K562 (cell line): ENCODE measurements around the gene TAS1R3. TPM values are rescaled to one million over a fixed set of nuclear protein-coding genes. Genes with fewer than 3 reads are reported as not detected.

Source experiments
- ATAC-seq: fragments of 200-7000 bp; cut with Tn5 transposase; 3 replicates; pipeline ENCODE4 v1.9.1; 2020; ENCODE audit warnings: moderate library complexity
- BruUV-seq: library from RNA; stranded (reverse); fragments of 400-500 nt; replicated peaks from 2 replicates; lab custom pipeline; 2021; lab: Mats Ljungman, UMichigan
- CTCF ChIA-PET: fragments of 300-600 bp; formaldehyde crosslinking; extraction: SDS; loops from one replicate; lab custom pipeline; 2021; ENCODE audit warnings: low intra/inter-chr PET ratio; lab: Yijun Ruan, JAX
- POLR2A ChIA-PET: fragments of 300-600, 350-650 bp; sonication (Branson Sonifier 250); formaldehyde crosslinking; extraction: SDS; loops from one replicate; lab custom pipeline; 2021; ENCODE audit warnings: antibody characterized with exemption, inconsistent platforms; lab: Yijun Ruan, JAX
- DNase-seq, 4 experiments: peaks; one replicate each; pipeline versions ENCODE4 v3.0.0 to v3.0.0-alpha.2; 2011 to 2018; ENCODE audit warnings: low spot score in 3 of 4, mixed read lengths in 3 of 4; ENCODE audit errors: extremely low read depth in 1 of 4
- FAIRE-seq: peaks from 2 replicates; lab custom pipeline; 2011; peaks lifted over from hg19 to GRCh38; lab: Jason Lieb, UNC
- H2AFZ ChIP-seq: 2 replicates; pipeline ENCODE4 v1.6.0; 2011; ENCODE audit warnings: low read depth, low read length, control low read depth, inconsistent platforms
- H3K27ac ChIP-seq: fragments of 200-600 bp; 3 replicates; pipeline ENCODE4 v1.8.0; 2011; ENCODE audit warnings: low read depth, mild to moderate bottlenecking, control low read depth, inconsistent platforms, low read length, moderate library complexity, mixed read lengths; ENCODE audit errors: extremely low read depth
- H3K27me3 ChIP-seq, 2 experiments: fragments of 300-600 bp in 1 of 2; 2 replicates in 1 of 2; 3 replicates in 1 of 2; pipeline versions ENCODE4 v1.6.0 to v1.8.0; 2011; ENCODE audit warnings: inconsistent platforms in 2 of 2, low read length in 2 of 2, mild to moderate bottlenecking in 1 of 2, mixed read lengths in 1 of 2, moderate library complexity in 1 of 2; ENCODE audit not compliant: control insufficient read depth in 2 of 2, insufficient read depth in 2 of 2
- H3K36me3 ChIP-seq: fragments of 300-600 bp; 3 replicates; pipeline ENCODE4 v1.8.0; 2011; ENCODE audit warnings: mild to moderate bottlenecking, low read length, inconsistent platforms; ENCODE audit not compliant: control insufficient read depth, insufficient read depth
- H3K4me1 ChIP-seq, 2 experiments: fragments of 200-600 bp in 1 of 2; replicated peaks in 1 of 2; 2 replicates in 1 of 2; 3 replicates in 1 of 2; pipeline versions ENCODE4 v1.5.1 to v1.8.0; 2011; ENCODE audit warnings: inconsistent platforms in 2 of 2, low read length in 2 of 2, mild to moderate bottlenecking in 1 of 2, mixed read lengths in 1 of 2, moderate library complexity in 1 of 2; ENCODE audit not compliant: control insufficient read depth in 2 of 2, insufficient read depth in 2 of 2
- H3K4me2 ChIP-seq: 2 replicates; pipeline ENCODE4 v1.6.1; 2011; ENCODE audit warnings: low read length, control low read depth, inconsistent platforms, mixed read lengths; ENCODE audit not compliant: insufficient read depth
- H3K4me3 ChIP-seq: fragments of 200-600 bp; sonication (generic), shearing (Covaris generic); 2 replicates; pipeline ENCODE4 v1.5.1; 2016; ENCODE audit warnings: control low read depth, inconsistent platforms
- H3K79me2 ChIP-seq: fragments of 200-600 bp; 3 replicates; pipeline ENCODE4 v1.8.0; 2011; ENCODE audit warnings: low read length, inconsistent platforms; ENCODE audit not compliant: control insufficient read depth, insufficient read depth
- H3K9ac ChIP-seq, 2 experiments: 2 replicates each; pipeline versions ENCODE4 v1.6.0 to v1.6.1; 2011; ENCODE audit warnings: low read depth in 2 of 2, low read length in 2 of 2, control low read depth in 1 of 2, inconsistent platforms in 1 of 2, mild to moderate bottlenecking in 1 of 2, mixed read lengths in 1 of 2; ENCODE audit not compliant: insufficient read depth in 1 of 2
- H3K9me1 ChIP-seq: one replicate; pipeline ENCODE4 v1.6.0; 2011; ENCODE audit warnings: inconsistent platforms, mild to moderate bottlenecking, low read length, moderate library complexity; ENCODE audit not compliant: control insufficient read depth, insufficient read depth
- H3K9me3 ChIP-seq: replicated peaks from 2 replicates; pipeline ENCODE4 v1.5.1; 2011; ENCODE audit warnings: low read depth, low read length, inconsistent platforms; ENCODE audit not compliant: control insufficient read depth, insufficient read depth
- H4K20me1 ChIP-seq: replicated peaks from 2 replicates; pipeline ENCODE4 v1.6.1; 2011; ENCODE audit warnings: low read length, inconsistent platforms, mixed read lengths; ENCODE audit not compliant: control insufficient read depth, insufficient read depth
- HNRNPL ChIP-seq: fragments of 200-400 bp; formaldehyde crosslinking; IDR thresholded peaks from 2 replicates; pipeline ENCODE4 v1.6.1; 2017; ENCODE audit warnings: low read depth, mild to moderate bottlenecking, low read length
- JUN ChIP-seq, 2 experiments: sonication (generic) in 1 of 2; formaldehyde crosslinking in 1 of 2; IDR thresholded peaks; 2 replicates each; pipeline versions ENCODE4 v1.6.1 to v1.8.0; 2012 to 2022; ENCODE audit warnings: borderline replicate concordance in 2 of 2, mild to moderate bottlenecking in 2 of 2, improper control_type of control experiment in 1 of 2, low read depth in 1 of 2, low read length in 1 of 2, missing genetic modification reagents in 1 of 2
- TCF7L2 ChIP-seq: fragments of 150-350 bp; IDR thresholded peaks from 2 replicates; pipeline ENCODE4 v1.6.1; 2016; ENCODE audit warnings: low read depth, mild to moderate bottlenecking, low read length, moderate library complexity
- UBTF ChIP-seq, 2 experiments: IDR thresholded peaks; 2 replicates each; pipeline ENCODE4 v1.6.1; 2012; ENCODE audit warnings: improper control_type of control experiment in 2 of 2, low read depth in 2 of 2, low read length in 2 of 2, borderline replicate concordance in 1 of 2
- ZBTB7A ChIP-seq: IDR thresholded peaks from 2 replicates; pipeline ENCODE4 v1.6.1; 2011; ENCODE audit warnings: low read depth, mild to moderate bottlenecking, low read length, moderate library complexity, borderline replicate concordance; ENCODE audit not compliant: control insufficient read depth
- ZFP36 ChIP-seq: fragments of 150-350 bp; IDR thresholded peaks from 2 replicates; pipeline ENCODE4 v1.6.1; 2018; ENCODE audit warnings: low read length, low read depth; ENCODE audit not compliant: partially characterized antibody
- ZNF740 ChIP-seq, 3 experiments: fragments of 200-800 bp in 1 of 3; sonication (Bioruptor generic) in 1 of 3; sonication (generic) in 1 of 3; formaldehyde crosslinking in 1 of 3; IDR thresholded peaks; 2 replicates each; pipeline versions ENCODE4 v1.6.1 to v1.8.0; 2016 to 2022; ENCODE audit warnings: mild to moderate bottlenecking in 2 of 3, missing compliant biosample characterization in 2 of 3, missing genetic modification characterization in 2 of 3, missing genetic modification reagents in 1 of 3
- WGBS: fragments of 100-300 bp; shearing (Covaris generic); methylation state at CpG from one replicate; pipeline ENCODE4 v1.1.6; 2016; ENCODE audit warnings: low coverage, mixed read lengths; ENCODE audit not compliant: insufficient coverage; ENCODE audit errors: missing lambda C conversion rate; 5-methylcytosine and 5-hydroxymethylcytosine counted together
- in situ Hi-C: fragments of 300-500 bp; cut with MboI; formaldehyde crosslinking; loops from 4 replicates; pipeline ENCODE4 v1.15.0; 2018; ENCODE audit warnings: inconsistent platforms, mixed read lengths
- intact Hi-C: fragments of 100-400 bp; cut with micrococcal nuclease; formaldehyde crosslinking; loops from 2 replicates; pipeline ENCODE4 v1.14.2; 2022
- polyA plus RNA-seq, 8 experiments: library from polyadenylated mRNA; depleted of rRNA in 4 of 8; stranded (reverse) in 5 of 8; unstranded in 3 of 8; fragments of >200 nt; fragmentation: Nextera tagmentation in 2 of 8; fragmentation: Illumina TruSeq in 1 of 8; extraction: Ambion mirVana in 2 of 8; extraction: Trizol in 1 of 8; gene quantifications; 2 replicates each; pipeline versions ENCODE4 v1.2.1 to v1.2.3, GENCODE V29; 2011 to 2014; ENCODE audit warnings: inconsistent platforms in 1 of 8, missing spikeins in 1 of 8
- total RNA-seq, 7 experiments: library from RNA; depleted of rRNA in 6 of 7; stranded (reverse); fragments of >200 nt in 6 of 7; fragmentation: Illumina TruSeq in 2 of 7; extraction: Trizol in 2 of 7; gene quantifications; 2 replicates each; pipeline versions ENCODE4 v1.2.1 to v1.2.3, GENCODE V29; 2011 to 2021; ENCODE audit warnings: low replicate concordance in 1 of 7

Gene TAS1R3
- total and polyA plus RNA-seq, 9 of the 15 experiments (the other 6 are each of a cell fraction or from before 2014, with no cell fraction given): 0.07 to 0.13 TPM; not detected in 7

- peaks cover 3% of the 10 kb centered on the region for H3K9me1 ChIP-seq
- no peaks in the 10 kb centered on the region for H3K79me2 ChIP-seq
- H2AFZ ChIP-seq: no peak overlapping the region
- FAIRE-seq (no peak), ATAC-seq (no peak), DNase-seq (no peak)
- intact Hi-C loops (no loop called here), in situ Hi-C loops (no loop called here)
- BruUV-seq: no TSS peak
- H3K9me3 ChIP-seq: no peaks in the 10 kb centered on the region
- POLR2A ChIA-PET: interaction anchor here (0.5 to 2.3 kb wide), 6 partner anchors 11 to 271 kb away, joined by 3 to 6 read pairs (median 4); no protein-coding TSS in a partner anchor
- H3K4me1 ChIP-seq: peaks cover 0 to 72% of the 10 kb centered on the region in 2 experiments; a peak in 3 of 5 replicates
- peak overlapping the region in 1 of 2 experiments; percentile 68; a peak in 2 of 4 replicates for H3K9ac ChIP-seq
- peaks cover 19% of the 10 kb centered on the region; the same call in 1 of the 2 replicates for H4K20me1 ChIP-seq
- H3K27ac ChIP-seq: no peak overlapping the region
- 32% methylated on average over 33 of the region's 46 CpGs for WGBS
- H3K4me3 ChIP-seq: no peak overlapping the region
- CTCF ChIA-PET: no interaction called here
- H3K27me3 ChIP-seq: peaks cover 2 to 33% of the 10 kb centered on the region in 2 experiments; a peak in 3 of 5 replicates
- H3K36me3 ChIP-seq: no peaks in the 10 kb centered on the region
- TF ChIP-seq HNRNPL (peak; percentile 48; the same call in 1 of the 2 replicates), ZFP36 (no peak), UBTF (IDR thresholded peaks at IDR 0.05; ENCODE audit: borderline replicate concordance in 1 of 2, low read depth in 2 of 2, low read length in 2 of 2) (peak in 1 of 2 experiments; percentile 33; a peak in 1 of 4 replicates), ZNF740 (CRISPR knock-in tag; IDR thresholded peaks at IDR 0.05) (peak; percentile 27; the same call in 1 of the 2 replicates), ZNF740 (tag; IDR thresholded peaks at IDR 0.05) (no peak), JUN (IDR thresholded peaks at IDR 0.05; ENCODE audit: borderline replicate concordance, low read depth, low read length) (no peak), JUN (CRISPR knock-in tag; IDR thresholded peaks at IDR 0.05; ENCODE audit: borderline replicate concordance) (peak; percentile 20; the same call in 1 of the 2 replicates), ZBTB7A (peak; percentile 13; the same call in 1 of the 2 replicates), TCF7L2 (no peak)
- no peak overlapping the region for H3K4me2 ChIP-seq
Observed at GRCh38 chr1:1287288-1288110, 43.6 kb upstream of the TAS1R3 start.
